Loucy (cell line): ENCODE data around the gene FCAMR.

Experiments used
- H2AFZ ChIP-seq: fragments of 200-600 bp; sonication (generic); 2 replicates; pipeline ENCODE4 v1.6.0; 2016; ENCODE audit warnings: antibody characterized with exemption, mild to moderate bottlenecking, low read length, moderate library complexity
- H3F3A ChIP-seq: fragments of 200-600 bp; 2 replicates; pipeline ENCODE4 v1.6.0; 2016; ENCODE audit warnings: antibody characterized with exemption, low read depth, mild to moderate bottlenecking
- H3K27me3 ChIP-seq: fragments of 200-600 bp; sonication (generic); 2 replicates; pipeline ENCODE4 v1.6.1; 2014; ENCODE audit warnings: low read length, mild to moderate bottlenecking; ENCODE audit not compliant: insufficient read depth, poor library complexity, severe bottlenecking
- H3K36me3 ChIP-seq: fragments of 200-600 bp; sonication (generic); 2 replicates; pipeline ENCODE4 v1.6.1; 2016; ENCODE audit warnings: low read length; ENCODE audit not compliant: insufficient read depth
- H3K4me1 ChIP-seq: fragments of 200-600 bp; sonication (generic); 2 replicates; pipeline ENCODE4 v1.5.1; 2014; ENCODE audit warnings: low read length, mild to moderate bottlenecking; ENCODE audit not compliant: insufficient read depth, poor library complexity, severe bottlenecking
- H3K4me2 ChIP-seq: fragments of 200-600 bp; sonication (generic); 2 replicates; pipeline ENCODE4 v1.6.0; 2014; ENCODE audit warnings: antibody characterized with exemption, low read length, low read depth, mild to moderate bottlenecking; ENCODE audit not compliant: poor library complexity, severe bottlenecking
- H3K4me3 ChIP-seq: fragments of 200-600 bp; sonication (generic); 2 replicates; pipeline ENCODE4 v1.5.1; 2014; ENCODE audit warnings: low read length, mild to moderate bottlenecking, mixed read lengths; ENCODE audit not compliant: poor library complexity, severe bottlenecking
- H3K79me2 ChIP-seq: fragments of 200-600 bp; sonication (generic); 2 replicates; pipeline ENCODE4 v1.6.1; 2014; ENCODE audit warnings: low read length; ENCODE audit not compliant: insufficient read depth
- H3K9ac ChIP-seq: fragments of 200-600 bp; sonication (generic); 2 replicates; pipeline ENCODE4 v1.6.0; 2014; ENCODE audit warnings: mild to moderate bottlenecking, low read depth, low read length, moderate library complexity; ENCODE audit not compliant: poor library complexity, severe bottlenecking
- H3K9me2 ChIP-seq: fragments of 200-600 bp; sonication (generic); replicated peaks from 2 replicates; pipeline ENCODE4 v1.6.1; 2016; ENCODE audit warnings: low read depth, low read length, mixed read lengths
- H3K9me3 ChIP-seq: fragments of 200-600 bp; sonication (generic); 2 replicates; pipeline ENCODE4 v1.6.1; 2014; ENCODE audit warnings: mild to moderate bottlenecking, antibody characterized with exemption, low read length, low read depth; ENCODE audit not compliant: insufficient read depth
- H4K20me1 ChIP-seq: fragments of 200-600 bp; sonication (generic); 2 replicates; pipeline ENCODE4 v1.6.0; 2014; ENCODE audit warnings: antibody characterized with exemption, low read length, mild to moderate bottlenecking; ENCODE audit not compliant: insufficient read depth, poor library complexity, severe bottlenecking
- EZH2phosphoT487 ChIP-seq: fragments of 200-600 bp; IDR thresholded peaks from 2 replicates; pipeline ENCODE4 v1.6.1; 2018; ENCODE audit warnings: antibody characterized with exemption, mild to moderate bottlenecking, moderate library complexity, borderline replicate concordance
- TF ChIP-seq, protein P1 (sequence below): fragments of 200-600 bp; sonication (generic); conservative IDR thresholded peaks from 2 replicates; pipeline ENCODE4 v1.5.1; 2014; ENCODE audit warnings: mild to moderate bottlenecking, antibody characterized with exemption, low read length

FCAMR gene

GRCh38 chr1:206918076-206918475 lies 52.2 kb downstream of the FCAMR start:
- H3K4me1 ChIP-seq: peaks cover 24% of the 10 kb centered on the region
- H3K4me3 ChIP-seq: no peak overlapping the region
- no peaks in the 10 kb centered on the region for H3K9me2 ChIP-seq
- H3F3A ChIP-seq: no peaks in the 10 kb centered on the region
- TF ChIP-seq EZH2phosphoT487: no peak
- TF ChIP-seq, protein P1, sequence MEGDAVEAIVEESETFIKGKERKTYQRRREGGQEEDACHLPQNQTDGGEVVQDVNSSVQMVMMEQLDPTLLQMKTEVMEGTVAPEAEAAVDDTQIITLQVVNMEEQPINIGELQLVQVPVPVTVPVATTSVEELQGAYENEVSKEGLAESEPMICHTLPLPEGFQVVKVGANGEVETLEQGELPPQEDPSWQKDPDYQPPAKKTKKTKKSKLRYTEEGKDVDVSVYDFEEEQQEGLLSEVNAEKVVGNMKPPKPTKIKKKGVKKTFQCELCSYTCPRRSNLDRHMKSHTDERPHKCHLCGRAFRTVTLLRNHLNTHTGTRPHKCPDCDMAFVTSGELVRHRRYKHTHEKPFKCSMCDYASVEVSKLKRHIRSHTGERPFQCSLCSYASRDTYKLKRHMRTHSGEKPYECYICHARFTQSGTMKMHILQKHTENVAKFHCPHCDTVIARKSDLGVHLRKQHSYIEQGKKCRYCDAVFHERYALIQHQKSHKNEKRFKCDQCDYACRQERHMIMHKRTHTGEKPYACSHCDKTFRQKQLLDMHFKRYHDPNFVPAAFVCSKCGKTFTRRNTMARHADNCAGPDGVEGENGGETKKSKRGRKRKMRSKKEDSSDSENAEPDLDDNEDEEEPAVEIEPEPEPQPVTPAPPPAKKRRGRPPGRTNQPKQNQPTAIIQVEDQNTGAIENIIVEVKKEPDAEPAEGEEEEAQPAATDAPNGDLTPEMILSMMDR: no peak
- H2AFZ ChIP-seq: no peak overlapping the region
- H3K9me3 ChIP-seq: no peaks in the 10 kb centered on the region
- no peak overlapping the region for H3K9ac ChIP-seq
- no peaks in the 10 kb centered on the region for H3K27me3 ChIP-seq
- no peaks in the 10 kb centered on the region for H3K36me3 ChIP-seq
- H3K4me2 ChIP-seq: no peak overlapping the region
- H3K79me2 ChIP-seq: no peaks in the 10 kb centered on the region
- no peaks in the 10 kb centered on the region for H4K20me1 ChIP-seq

DNA sequence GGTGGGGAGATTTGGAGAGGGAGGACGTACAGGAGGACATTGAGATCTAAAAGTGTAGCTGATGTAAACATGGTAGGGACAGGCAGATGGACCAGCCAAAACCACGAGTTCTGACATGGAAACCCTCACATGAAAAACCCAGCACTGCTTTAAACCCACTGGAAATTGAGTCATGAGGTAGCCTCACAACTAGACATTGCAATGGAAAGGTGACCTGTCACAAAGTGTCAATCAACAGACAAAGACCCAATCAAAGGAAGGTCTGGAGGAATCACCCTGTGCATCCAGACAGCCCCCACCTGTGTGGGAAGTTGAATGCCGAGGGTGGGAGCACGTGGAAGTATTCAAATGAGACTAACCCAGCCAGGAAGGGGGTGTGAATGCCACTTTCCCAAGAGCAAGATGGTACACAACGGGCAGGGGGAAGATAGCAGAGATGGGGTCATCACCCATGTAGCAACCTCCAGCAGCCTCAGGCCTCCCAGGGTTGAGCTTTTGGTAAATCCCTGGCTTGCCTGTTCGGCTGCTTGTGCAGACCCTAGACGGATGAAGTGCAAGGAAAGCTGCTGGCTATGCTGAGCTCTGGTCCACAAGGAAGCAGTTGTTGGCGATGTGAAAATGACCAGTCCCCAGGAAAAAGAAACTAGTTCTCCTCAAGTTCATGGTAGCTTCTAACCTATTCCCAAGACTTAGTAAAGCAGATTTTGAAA lies 54.1 kb downstream of the FCAMR start:
- H3K9ac ChIP-seq: no peak overlapping the region
- TF ChIP-seq, protein P1: no peak
- TF ChIP-seq EZH2phosphoT487: no peak

DNA sequence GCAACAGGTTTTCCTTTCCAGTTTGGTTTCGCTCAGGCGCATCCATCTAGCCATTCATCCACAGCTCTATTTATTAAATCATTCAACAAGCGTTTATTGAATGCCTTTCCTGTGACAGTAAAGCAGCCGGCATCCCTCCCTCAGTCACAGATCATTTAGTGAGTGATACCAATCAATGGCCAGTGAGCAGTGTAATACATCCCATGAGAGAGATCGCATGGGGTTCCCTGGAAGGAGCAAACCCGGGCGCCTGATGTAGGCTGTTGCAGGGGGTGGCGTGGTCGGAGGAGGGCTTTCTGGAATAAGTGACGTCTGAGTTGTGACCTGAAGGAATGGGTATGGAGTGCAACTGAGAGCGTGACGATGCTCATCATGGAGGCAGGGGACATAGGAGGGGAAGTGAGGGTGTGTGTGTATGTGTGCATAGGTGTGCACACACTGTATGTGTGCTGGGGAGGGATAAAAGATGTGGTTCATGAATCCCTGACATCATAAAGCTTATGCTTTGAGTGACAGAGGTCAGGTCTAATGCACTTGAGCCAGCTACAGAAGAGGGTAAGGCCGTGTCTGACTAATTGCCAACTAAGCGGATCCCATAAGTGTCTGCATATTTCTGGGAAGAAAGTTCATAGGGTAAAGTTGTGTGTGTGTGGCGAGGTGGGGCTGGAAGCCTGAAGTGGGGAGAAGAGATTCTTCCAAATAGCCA lies 55.1 kb downstream of the FCAMR start:
- TF ChIP-seq EZH2phosphoT487: no peak
- TF ChIP-seq, protein P1: no peak
- Histone ChIP-seq H2AFZ (no peak overlapping the region), H3K4me1 (no peaks in the 10 kb centered on the region), H3K4me3 (no peak overlapping the region), H4K20me1 (no peaks in the 10 kb centered on the region), H3K9me3 (no peaks in the 10 kb centered on the region), H3F3A (no peaks in the 10 kb centered on the region), H3K9ac (no peak overlapping the region), H3K36me3 (no peaks in the 10 kb centered on the region), H3K9me2 (no peaks in the 10 kb centered on the region), H3K79me2 (no peaks in the 10 kb centered on the region), H3K27me3 (no peaks in the 10 kb centered on the region), H3K4me2 (no peak overlapping the region)

More for the DNA sequence above, 54.1 kb downstream of the FCAMR start:
- no peaks in the 10 kb centered on the region for H3K79me2 ChIP-seq
- no peaks in the 10 kb centered on the region for H3K27me3 ChIP-seq
- no peak overlapping the region for H3K4me3 ChIP-seq
- no peaks in the 10 kb centered on the region for H3K36me3 ChIP-seq
- no peaks in the 10 kb centered on the region for H3K9me2 ChIP-seq
- H3F3A ChIP-seq: no peaks in the 10 kb centered on the region
- no peak overlapping the region for H2AFZ ChIP-seq
- peaks cover 5% of the 10 kb centered on the region for H3K4me1 ChIP-seq
- no peak overlapping the region for H3K4me2 ChIP-seq
- no peaks in the 10 kb centered on the region for H4K20me1 ChIP-seq
- H3K9me3 ChIP-seq: no peaks in the 10 kb centered on the region
